GM13977 (cell line): ENCODE data around the gene ABTB2.

Experiments
- DNase-seq: peaks from one replicate; pipeline ENCODE4 v3.0.0; 2012; ENCODE audit warnings: low spot score
- in situ Hi-C: fragments of 300-500 bp; cut with MboI; formaldehyde crosslinking; loops from one replicate; pipeline ENCODE4 v1.12.0; 2022; ENCODE audit warnings: low sequenced_read_pairs, low pct_unique_long_range_greater_than_20kb, mixed read lengths, inconsistent platforms; ENCODE audit not compliant: unreplicated experiment
- TF ChIP-seq, protein P1 (sequence below): IDR thresholded peaks from 2 replicates; pipeline ENCODE4 v1.5.1; 2012; ENCODE audit warnings: mild to moderate bottlenecking, control low read depth; ENCODE audit not compliant: insufficient read depth; ENCODE audit errors: extremely low read depth, missing control alignments

ABTB2 gene

DNA sequence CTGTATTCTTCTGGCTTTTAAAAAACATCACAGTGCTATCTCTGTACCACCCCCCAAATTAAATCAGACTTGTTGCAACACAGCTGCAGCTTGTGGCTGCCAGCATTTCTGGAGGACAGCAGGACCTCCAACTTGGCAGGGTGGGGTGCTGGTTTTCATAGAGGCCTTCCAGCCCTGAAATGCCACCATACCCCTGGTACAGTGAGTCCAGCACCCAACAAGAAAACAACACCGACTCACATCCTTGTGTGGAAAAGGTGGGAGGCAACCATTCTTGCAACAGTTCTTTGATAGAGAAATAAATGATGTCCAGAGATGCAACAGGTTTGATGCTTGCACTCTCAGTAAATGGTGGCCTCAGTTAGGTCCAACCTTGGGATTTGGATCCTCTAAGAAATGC is 96.0 kb downstream of the ABTB2 start:
- no peak for DNase-seq
- in situ Hi-C loops, result no loop called here
- TF ChIP-seq, protein P1, sequence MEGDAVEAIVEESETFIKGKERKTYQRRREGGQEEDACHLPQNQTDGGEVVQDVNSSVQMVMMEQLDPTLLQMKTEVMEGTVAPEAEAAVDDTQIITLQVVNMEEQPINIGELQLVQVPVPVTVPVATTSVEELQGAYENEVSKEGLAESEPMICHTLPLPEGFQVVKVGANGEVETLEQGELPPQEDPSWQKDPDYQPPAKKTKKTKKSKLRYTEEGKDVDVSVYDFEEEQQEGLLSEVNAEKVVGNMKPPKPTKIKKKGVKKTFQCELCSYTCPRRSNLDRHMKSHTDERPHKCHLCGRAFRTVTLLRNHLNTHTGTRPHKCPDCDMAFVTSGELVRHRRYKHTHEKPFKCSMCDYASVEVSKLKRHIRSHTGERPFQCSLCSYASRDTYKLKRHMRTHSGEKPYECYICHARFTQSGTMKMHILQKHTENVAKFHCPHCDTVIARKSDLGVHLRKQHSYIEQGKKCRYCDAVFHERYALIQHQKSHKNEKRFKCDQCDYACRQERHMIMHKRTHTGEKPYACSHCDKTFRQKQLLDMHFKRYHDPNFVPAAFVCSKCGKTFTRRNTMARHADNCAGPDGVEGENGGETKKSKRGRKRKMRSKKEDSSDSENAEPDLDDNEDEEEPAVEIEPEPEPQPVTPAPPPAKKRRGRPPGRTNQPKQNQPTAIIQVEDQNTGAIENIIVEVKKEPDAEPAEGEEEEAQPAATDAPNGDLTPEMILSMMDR, result no peak

DNA sequence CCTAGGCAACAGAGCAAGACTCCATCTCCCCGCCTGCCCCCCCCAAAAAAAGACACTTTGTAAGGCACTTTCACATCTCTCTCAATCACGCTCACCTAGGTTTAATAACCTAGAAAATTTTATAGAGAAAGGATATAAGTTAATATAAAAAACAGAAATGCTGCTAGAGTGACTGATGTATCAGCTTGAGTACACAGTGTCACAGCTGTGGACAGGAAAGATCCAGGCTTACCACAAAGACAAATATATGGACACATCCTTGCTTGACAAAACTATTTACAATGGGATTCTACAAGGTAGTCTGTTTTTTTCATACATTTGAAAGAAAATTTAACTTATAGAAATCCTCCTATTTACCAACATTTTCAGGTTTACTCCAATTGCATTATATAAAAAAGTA is 96.7 kb downstream of the ABTB2 start:
- in situ Hi-C loops, result no loop called here
- no peak for DNase-seq
- TF ChIP-seq, protein P1, result no peak

DNA sequence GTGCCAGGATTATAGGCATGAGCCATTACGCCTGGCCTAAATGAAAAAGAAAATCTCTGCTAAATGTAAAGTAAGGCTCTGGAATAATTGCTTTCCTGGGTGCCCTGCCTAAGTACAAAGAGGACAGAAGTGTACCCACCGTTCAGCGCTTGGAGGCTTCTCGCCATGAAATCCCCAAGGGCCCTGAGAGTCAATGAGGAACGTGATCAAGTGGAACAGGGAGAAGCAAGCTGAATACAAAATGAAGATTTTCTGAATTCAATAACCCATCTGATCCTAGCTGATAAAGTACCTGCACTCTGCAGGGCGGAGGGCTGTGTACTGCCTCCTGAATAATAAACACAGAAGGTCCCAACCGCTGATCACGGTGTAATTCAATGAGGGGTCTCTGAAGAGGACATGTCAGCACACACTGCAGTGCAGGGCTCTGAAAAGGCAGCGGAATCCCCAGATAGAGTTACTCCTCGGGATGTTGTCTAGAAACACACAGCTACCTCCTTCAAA is 97.7 kb downstream of the ABTB2 start:
- no peak for DNase-seq
- TF ChIP-seq, protein P1, result no peak
- in situ Hi-C loops, result no loop called here

DNA sequence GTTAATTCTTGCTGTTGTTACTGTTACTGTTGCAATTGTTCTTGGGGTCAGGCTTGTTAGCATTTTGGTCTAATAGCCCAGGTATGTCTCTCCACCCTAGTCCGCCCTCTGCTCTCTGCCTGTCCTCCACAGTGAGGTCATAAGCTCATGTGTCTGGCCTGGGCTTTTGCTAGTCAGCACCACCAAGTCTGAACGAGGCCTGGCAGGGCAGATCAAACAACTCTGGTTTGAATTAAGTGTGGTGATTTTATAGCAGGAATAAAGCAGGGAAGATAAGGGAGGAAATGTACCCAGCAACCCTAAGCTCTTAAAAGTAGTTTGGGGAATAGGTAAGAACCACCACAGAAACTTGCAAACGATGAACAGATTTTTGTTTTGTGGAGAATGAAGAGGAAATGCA is 98.7 kb downstream of the ABTB2 start:
- no peak for DNase-seq
- TF ChIP-seq, protein P1, result no peak
- in situ Hi-C loops, result no loop called here

DNA sequence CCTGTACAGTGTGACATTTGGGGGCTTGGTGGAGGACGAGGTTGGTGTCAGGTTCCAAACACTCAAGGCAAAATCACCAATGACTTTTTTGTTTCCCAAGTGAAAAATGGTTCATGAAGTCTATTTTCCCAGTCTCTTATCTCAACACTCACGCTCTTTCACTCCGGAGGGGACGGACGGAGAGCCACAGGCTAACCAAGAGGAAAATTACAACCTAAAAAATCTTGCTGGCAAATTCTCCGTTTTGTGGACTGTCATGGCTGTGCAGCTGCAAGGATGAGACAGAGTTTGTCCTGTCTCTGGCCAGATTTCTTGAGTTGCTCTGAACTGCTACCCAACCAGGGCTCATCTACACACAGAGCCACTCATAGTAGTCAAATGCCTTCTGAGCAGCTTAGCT is 101.2 kb downstream of the ABTB2 start:
- TF ChIP-seq, protein P1, result no peak
- in situ Hi-C loops, result no loop called here

DNA sequence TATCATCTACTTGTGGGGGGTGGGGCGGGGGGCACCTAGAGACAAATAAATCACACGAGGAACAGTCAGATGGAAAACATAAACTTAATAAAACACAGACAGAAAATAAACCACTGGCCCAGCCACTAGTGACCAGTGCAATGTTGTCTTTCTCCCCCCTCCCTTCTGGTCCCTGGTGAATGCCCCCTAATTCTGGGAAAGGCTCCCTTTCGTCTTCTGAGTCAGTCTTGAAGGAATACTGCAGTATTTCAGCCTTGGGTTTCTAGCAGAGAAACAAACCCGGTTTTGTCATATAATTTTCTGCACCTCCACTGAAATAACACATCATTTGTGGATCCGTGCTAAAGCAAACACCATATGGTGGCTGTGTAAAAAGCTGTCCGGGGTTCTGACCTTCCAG is 101.7 kb downstream of the ABTB2 start:
- TF ChIP-seq, protein P1, result no peak
- no peak for DNase-seq
- in situ Hi-C loops, result no loop called here

More for the DNA sequence above, 101.2 kb downstream of the ABTB2 start:
- no peak for DNase-seq

DNA sequence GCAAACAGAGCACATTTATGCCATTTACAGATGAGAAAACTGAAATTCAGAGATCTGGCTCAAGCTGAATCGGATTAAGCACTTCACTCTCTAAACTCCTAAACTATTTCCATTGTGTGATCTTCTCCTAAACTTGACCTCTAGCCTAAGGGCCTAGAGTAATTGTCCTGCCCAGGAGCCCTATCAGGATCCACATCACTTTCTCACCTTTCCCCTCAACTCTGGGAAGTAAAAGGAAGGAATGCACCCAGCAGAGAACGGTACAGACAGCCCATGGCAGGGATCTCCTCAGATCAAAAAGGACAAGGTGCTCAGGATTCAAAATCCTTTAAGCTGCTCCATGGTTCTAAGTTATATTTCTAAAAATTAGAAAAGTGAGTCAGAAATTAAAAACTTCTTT is 102.7 kb downstream of the ABTB2 start:
- DNase-seq, result no peak
- in situ Hi-C loops, result no loop called here
- TF ChIP-seq, protein P1, result no peak
